Endothelial cell of umbilical vein (primary cell): ENCODE results near the gene SMARCE1. TPM values are rescaled to one million over a fixed set of nuclear protein-coding genes. Genes with fewer than 3 reads are reported as not detected.

Source experiments
- BruUV-seq: library from RNA; stranded (reverse); fragments of 400-500 nt; replicated peaks from 2 replicates; lab custom pipeline; 2021; lab: Mats Ljungman, UMichigan
- CTCF ChIA-PET: fragments of 300-600, 350-600 bp; sonication (Branson Sonifier 250); formaldehyde crosslinking; loops from one replicate; lab custom pipeline; 2021; ENCODE audit warnings: antibody characterized with exemption, inconsistent platforms; lab: Charles Lee
- POLR2A ChIA-PET: fragments of 300-600, 350-600 bp; sonication (Branson Sonifier 250); formaldehyde crosslinking; loops from one replicate; lab custom pipeline; 2021; ENCODE audit warnings: antibody characterized with exemption, inconsistent platforms; lab: Charles Lee
- DNase-seq: peaks from one replicate; pipeline ENCODE4 v3.0.0-alpha.2; 2011; ENCODE audit warnings: low read depth, low spot score
- FAIRE-seq: peaks from 2 replicates; lab custom pipeline; 2011; peaks lifted over from hg19 to GRCh38; lab: Jason Lieb, UNC
- H2AFZ ChIP-seq: 2 replicates; pipeline ENCODE4 v1.6.0; 2012; ENCODE audit warnings: low read depth, low read length, control low read depth, inconsistent platforms
- H3K27ac ChIP-seq: 2 replicates; pipeline ENCODE4 v1.5.1; 2011; ENCODE audit warnings: low read depth, mild to moderate bottlenecking, control low read depth, low read length, moderate library complexity; ENCODE audit not compliant: insufficient read depth
- H3K27me3 ChIP-seq, 2 experiments: 2 replicates each; pipeline versions ENCODE4 v1.6.0 to v1.6.1; 2011; ENCODE audit warnings: low read length in 2 of 2, mixed read lengths in 1 of 2; ENCODE audit not compliant: control insufficient read depth in 2 of 2, insufficient read depth in 2 of 2
- H3K36me3 ChIP-seq, 2 experiments: 2 replicates in 1 of 2; 3 replicates in 1 of 2; pipeline ENCODE4 v1.5.1; 2011; ENCODE audit warnings: low read length in 2 of 2, mild to moderate bottlenecking in 1 of 2, moderate library complexity in 1 of 2; ENCODE audit not compliant: control insufficient read depth in 2 of 2, insufficient read depth in 2 of 2; ENCODE audit errors: extremely low read depth in 1 of 2
- H3K4me1 ChIP-seq: 3 replicates; pipeline ENCODE4 v1.5.1; 2011; ENCODE audit warnings: mild to moderate bottlenecking, low read length; ENCODE audit not compliant: control insufficient read depth, insufficient read depth; ENCODE audit errors: extremely low read depth
- H3K4me2 ChIP-seq: 2 replicates; pipeline ENCODE4 v1.6.1; 2011; ENCODE audit warnings: low read length, control low read depth, mixed read lengths; ENCODE audit not compliant: insufficient read depth
- H3K4me3 ChIP-seq, 3 experiments: fragments of 200-600 bp in 1 of 3; sonication (generic), shearing (Covaris generic) in 1 of 3; replicated peaks in 1 of 3; 2 replicates each; pipeline ENCODE4 v1.5.1; 2011 to 2016; ENCODE audit warnings: control low read depth in 3 of 3, low read length in 3 of 3, mild to moderate bottlenecking in 2 of 3, inconsistent platforms in 1 of 3, low read depth in 1 of 3, moderate library complexity in 1 of 3; ENCODE audit not compliant: insufficient read depth in 1 of 3
- H3K79me2 ChIP-seq: 2 replicates; pipeline ENCODE4 v1.6.0; 2012; ENCODE audit warnings: low read length, inconsistent platforms; ENCODE audit not compliant: control insufficient read depth, insufficient read depth
- H3K9ac ChIP-seq: replicated peaks from 2 replicates; pipeline ENCODE3; 2011; ENCODE audit warnings: low read length, control low read depth; ENCODE audit not compliant: insufficient read depth; ENCODE audit errors: extremely low read depth
- H3K9me1 ChIP-seq: replicated peaks from 3 replicates; pipeline ENCODE4 v1.6.0; 2011; ENCODE audit warnings: mild to moderate bottlenecking, low read length; ENCODE audit not compliant: control insufficient read depth, insufficient read depth; ENCODE audit errors: extremely low read depth
- H3K9me3 ChIP-seq: replicated peaks from 2 replicates; pipeline ENCODE4 v1.5.1; 2012; ENCODE audit warnings: low read length, inconsistent platforms; ENCODE audit not compliant: control insufficient read depth, insufficient read depth
- H4K20me1 ChIP-seq: replicated peaks from 2 replicates; pipeline ENCODE3; 2011; ENCODE audit warnings: mild to moderate bottlenecking, low read length; ENCODE audit not compliant: control insufficient read depth, insufficient read depth; ENCODE audit errors: extremely low read depth
- EZH2 ChIP-seq: IDR thresholded peaks from 2 replicates; pipeline ENCODE4 v1.6.1; 2012; ENCODE audit warnings: borderline replicate concordance, low read depth, mild to moderate bottlenecking, moderate library complexity, low read length, inconsistent platforms; ENCODE audit not compliant: severe bottlenecking
- FOS ChIP-seq: IDR thresholded peaks from 2 replicates; pipeline ENCODE4 v1.6.1; 2011; ENCODE audit warnings: mild to moderate bottlenecking, low read length, moderate library complexity, borderline replicate concordance; ENCODE audit not compliant: insufficient read depth
- GATA2 ChIP-seq: IDR thresholded peaks from 2 replicates; pipeline ENCODE4 v1.7.0; 2011; ENCODE audit warnings: low read depth, mild to moderate bottlenecking, moderate library complexity, mixed read lengths, low read length; ENCODE audit not compliant: insufficient read length, insufficient read depth
- JUN ChIP-seq: IDR thresholded peaks from 2 replicates; pipeline ENCODE4 v1.6.1; 2011; ENCODE audit warnings: borderline replicate concordance, low read depth; ENCODE audit not compliant: insufficient read length, insufficient read depth
- MYC ChIP-seq: IDR thresholded peaks from one replicate; pipeline ENCODE4 v1.6.1; 2011; ENCODE audit warnings: mild to moderate bottlenecking, low read depth, low read length
- POLR2A ChIP-seq: IDR thresholded peaks from 2 replicates; pipeline ENCODE4 v1.6.1; 2012; ENCODE audit warnings: low read depth, mild to moderate bottlenecking, control low read depth, low read length
- POLR2AphosphoS5 ChIP-seq: IDR thresholded peaks from 2 replicates; pipeline ENCODE4 v1.6.1; 2012; ENCODE audit warnings: low read depth, mild to moderate bottlenecking, control low read depth, low read length, moderate library complexity; ENCODE audit not compliant: insufficient read depth
- dilution Hi-C: fragments of 300-500 bp; cut with MboI; formaldehyde crosslinking; loops from one replicate; pipeline ENCODE4 v1.15.0; 2019; ENCODE audit warnings: low sequenced_read_pairs; ENCODE audit not compliant: extremely low pct_ligation_motif_present
- intact Hi-C: fragments of 100-400 bp; cut with micrococcal nuclease; formaldehyde crosslinking; loops from one replicate; pipeline ENCODE4 v1.10.0; 2022
- polyA plus RNA-seq, 4 experiments: library from polyadenylated mRNA; depleted of rRNA in 3 of 4; stranded (reverse) in 3 of 4; unstranded in 1 of 4; fragments of >200 nt; gene quantifications; 2 replicates each; pipeline versions ENCODE4 v1.2.1 to v1.2.3, GENCODE V29; 2011 to 2012; ENCODE audit warnings: missing spikeins in 1 of 4
- total RNA-seq: library from RNA; stranded (reverse); gene quantifications from 2 replicates; pipeline ENCODE4 v1.2.3, GENCODE V29; 2021
- TF ChIP-seq, protein P1 (sequence below): IDR thresholded peaks from 2 replicates; pipeline ENCODE4 v1.6.1; 2011; ENCODE audit not compliant: insufficient read depth, insufficient read length
- TF ChIP-seq, protein P2 (sequence below), 2 donors: IDR thresholded peaks; 1 replicate in 1 of 2; 2 replicates in 1 of 2; pipeline ENCODE4 v1.5.1; 2011; ENCODE audit warnings: low read length in 2 of 2, mild to moderate bottlenecking in 2 of 2, moderate library complexity in 2 of 2, control low read depth in 1 of 2, inconsistent platforms in 1 of 2, low read depth in 1 of 2; ENCODE audit not compliant: insufficient read depth in 1 of 2; ENCODE audit errors: extremely low read depth in 1 of 2

The SMARCE1 gene
- total and polyA plus RNA-seq, 2 donors (not counting 3 experiments of a cell fraction or from before 2014, with no cell fraction given) = 28.4 to 127 TPM

DNA sequence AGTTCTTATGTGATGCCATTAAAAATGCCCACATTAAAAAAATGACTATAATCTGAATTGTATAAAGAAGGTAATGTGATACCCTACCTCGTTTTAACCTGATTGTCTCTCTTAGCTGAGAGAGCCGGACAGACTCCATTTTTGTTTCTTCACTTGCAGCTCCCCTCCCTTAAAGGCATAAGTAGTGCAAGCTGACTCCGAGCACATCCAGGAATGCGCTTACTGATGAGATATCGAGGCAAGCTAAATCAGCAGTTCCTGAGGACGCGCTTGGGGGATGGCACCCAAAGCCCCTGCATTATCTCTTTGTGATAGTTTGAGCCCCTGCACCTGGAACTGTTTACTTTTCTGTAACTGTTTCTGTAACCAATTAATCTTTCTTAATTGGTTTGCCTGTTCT lies 49.7 kb upstream of the SMARCE1 start:
- DNase-seq = no peak
- no peaks in the 10 kb centered on the region for H3K4me1 ChIP-seq
- no peak overlapping the region for H3K4me3 ChIP-seq
- dilution Hi-C loops = no loop called here
- FAIRE-seq = no peak
- TF ChIP-seq GATA2 (no peak), JUN (no peak), EZH2 (no peak)
- no peaks in the 10 kb centered on the region for H3K36me3 ChIP-seq
- H3K9me3 ChIP-seq = no peaks in the 10 kb centered on the region
- peaks cover 2 to 3% of the 10 kb centered on the region in 2 experiments for H3K27me3 ChIP-seq
- no peak overlapping the region for H3K9ac ChIP-seq
- H2AFZ ChIP-seq = no peak overlapping the region
- H4K20me1 ChIP-seq = no peaks in the 10 kb centered on the region
- H3K9me1 ChIP-seq = no peaks in the 10 kb centered on the region
- intact Hi-C loops = no loop called here
- BruUV-seq = no TSS peak
- ChIA-PET POLR2A (no interaction called here), CTCF (interaction anchor here (0.9 to 4.1 kb wide), 2 partner anchors 8 to 12 kb away, joined by 4 to 12 read pairs; no protein-coding TSS in a partner anchor)
- H3K79me2 ChIP-seq = no peaks in the 10 kb centered on the region
- no peak overlapping the region for H3K27ac ChIP-seq
- H3K4me2 ChIP-seq = no peak overlapping the region

DNA sequence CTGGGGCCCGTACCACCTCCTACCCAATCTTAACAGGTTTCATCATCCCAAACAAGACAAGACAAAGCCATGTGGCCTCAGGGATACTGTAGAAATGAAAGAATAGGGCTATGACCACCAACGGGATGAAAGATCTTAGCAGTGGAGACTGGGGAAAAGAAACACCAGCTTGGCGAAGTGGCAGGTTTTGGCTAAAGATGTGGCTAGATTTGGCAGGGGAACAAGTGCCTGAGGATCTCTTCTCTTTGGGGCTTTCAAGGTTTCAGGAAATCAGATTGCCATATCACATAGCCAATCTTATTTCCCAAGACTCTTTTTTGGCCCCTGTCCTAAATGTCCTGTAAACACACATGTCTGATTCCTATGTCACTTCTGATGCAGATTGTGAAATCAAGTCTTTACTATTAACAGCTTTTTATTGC lies 49.0 kb upstream of the SMARCE1 start:
- ChIA-PET CTCF (interaction anchor here (0.9 to 4.1 kb wide), 3 partner anchors 9 to 26 kb away, joined by 3 to 12 read pairs (median 4); no protein-coding TSS in a partner anchor), POLR2A (no interaction called here)
- no peak for TF ChIP-seq POLR2A
- no peak for TF ChIP-seq GATA2
- no peak for TF ChIP-seq EZH2
- TF ChIP-seq, protein P1, sequence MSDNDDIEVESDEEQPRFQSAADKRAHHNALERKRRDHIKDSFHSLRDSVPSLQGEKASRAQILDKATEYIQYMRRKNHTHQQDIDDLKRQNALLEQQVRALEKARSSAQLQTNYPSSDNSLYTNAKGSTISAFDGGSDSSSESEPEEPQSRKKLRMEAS = no peak
- TF ChIP-seq, protein P2, sequence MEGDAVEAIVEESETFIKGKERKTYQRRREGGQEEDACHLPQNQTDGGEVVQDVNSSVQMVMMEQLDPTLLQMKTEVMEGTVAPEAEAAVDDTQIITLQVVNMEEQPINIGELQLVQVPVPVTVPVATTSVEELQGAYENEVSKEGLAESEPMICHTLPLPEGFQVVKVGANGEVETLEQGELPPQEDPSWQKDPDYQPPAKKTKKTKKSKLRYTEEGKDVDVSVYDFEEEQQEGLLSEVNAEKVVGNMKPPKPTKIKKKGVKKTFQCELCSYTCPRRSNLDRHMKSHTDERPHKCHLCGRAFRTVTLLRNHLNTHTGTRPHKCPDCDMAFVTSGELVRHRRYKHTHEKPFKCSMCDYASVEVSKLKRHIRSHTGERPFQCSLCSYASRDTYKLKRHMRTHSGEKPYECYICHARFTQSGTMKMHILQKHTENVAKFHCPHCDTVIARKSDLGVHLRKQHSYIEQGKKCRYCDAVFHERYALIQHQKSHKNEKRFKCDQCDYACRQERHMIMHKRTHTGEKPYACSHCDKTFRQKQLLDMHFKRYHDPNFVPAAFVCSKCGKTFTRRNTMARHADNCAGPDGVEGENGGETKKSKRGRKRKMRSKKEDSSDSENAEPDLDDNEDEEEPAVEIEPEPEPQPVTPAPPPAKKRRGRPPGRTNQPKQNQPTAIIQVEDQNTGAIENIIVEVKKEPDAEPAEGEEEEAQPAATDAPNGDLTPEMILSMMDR (IDR thresholded peaks at IDR 0.05; ENCODE audit: extremely low read depth in 1 of 2, insufficient read depth in 1 of 2, low read depth in 1 of 2, low read length in 2 of 2) = no peak
- no peak for TF ChIP-seq JUN
- TF ChIP-seq MYC = no peak
- TF ChIP-seq FOS = no peak
- TF ChIP-seq POLR2AphosphoS5 = no peak
- H3K9me3 ChIP-seq = no peaks in the 10 kb centered on the region
- H3K9ac ChIP-seq = no peak overlapping the region
- no peaks in the 10 kb centered on the region for H3K36me3 ChIP-seq
- H3K27me3 ChIP-seq = peaks cover 3 to 8% of the 10 kb centered on the region in 2 experiments
- no peak overlapping the region for H3K27ac ChIP-seq
- H2AFZ ChIP-seq = no peak overlapping the region
- dilution Hi-C loops = no loop called here
- no peaks in the 10 kb centered on the region for H3K9me1 ChIP-seq
- H4K20me1 ChIP-seq = no peaks in the 10 kb centered on the region
- no peaks in the 10 kb centered on the region for H3K4me1 ChIP-seq
- H3K4me3 ChIP-seq = no peak overlapping the region
- H3K79me2 ChIP-seq = no peaks in the 10 kb centered on the region
- no TSS peak for BruUV-seq
- FAIRE-seq (no peak), DNase-seq (no peak)
- intact Hi-C loops = no loop called here
- H3K4me2 ChIP-seq = no peak overlapping the region
